22Rv1 (cell line): Measurements from ENCODE around the gene EDIL3.

Experiments used
- ZFX ChIP-seq: fragments of 450-650 bp; IDR thresholded peaks from 2 replicates; pipeline ENCODE4 v1.6.1; 2017; ENCODE audit warnings: antibody characterized with exemption, borderline replicate concordance
- TF ChIP-seq, protein P1 (sequence below): fragments of 450-650 bp; IDR thresholded peaks from 2 replicates; pipeline ENCODE4 v1.5.1; 2017; ENCODE audit warnings: mild to moderate bottlenecking

DNA sequence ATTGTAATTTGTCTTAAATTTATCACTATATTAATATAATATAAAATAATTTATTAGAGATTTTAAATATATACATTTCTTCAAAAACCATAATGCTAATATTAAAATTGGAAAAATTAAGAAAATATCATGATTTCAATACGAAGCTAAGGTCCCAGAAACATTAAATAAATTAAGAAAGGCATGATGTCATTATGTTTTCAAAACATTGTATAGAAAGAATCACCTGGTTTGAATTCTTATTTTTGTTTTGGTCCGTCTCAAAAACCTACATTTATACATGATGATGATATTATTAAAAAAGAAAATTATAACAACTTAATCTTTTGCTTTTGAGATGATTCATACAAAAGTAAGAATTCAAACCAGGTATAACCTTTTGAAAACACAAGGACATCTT lies 8.2 kb upstream of the EDIL3 start:
- TF ChIP-seq, protein P1, sequence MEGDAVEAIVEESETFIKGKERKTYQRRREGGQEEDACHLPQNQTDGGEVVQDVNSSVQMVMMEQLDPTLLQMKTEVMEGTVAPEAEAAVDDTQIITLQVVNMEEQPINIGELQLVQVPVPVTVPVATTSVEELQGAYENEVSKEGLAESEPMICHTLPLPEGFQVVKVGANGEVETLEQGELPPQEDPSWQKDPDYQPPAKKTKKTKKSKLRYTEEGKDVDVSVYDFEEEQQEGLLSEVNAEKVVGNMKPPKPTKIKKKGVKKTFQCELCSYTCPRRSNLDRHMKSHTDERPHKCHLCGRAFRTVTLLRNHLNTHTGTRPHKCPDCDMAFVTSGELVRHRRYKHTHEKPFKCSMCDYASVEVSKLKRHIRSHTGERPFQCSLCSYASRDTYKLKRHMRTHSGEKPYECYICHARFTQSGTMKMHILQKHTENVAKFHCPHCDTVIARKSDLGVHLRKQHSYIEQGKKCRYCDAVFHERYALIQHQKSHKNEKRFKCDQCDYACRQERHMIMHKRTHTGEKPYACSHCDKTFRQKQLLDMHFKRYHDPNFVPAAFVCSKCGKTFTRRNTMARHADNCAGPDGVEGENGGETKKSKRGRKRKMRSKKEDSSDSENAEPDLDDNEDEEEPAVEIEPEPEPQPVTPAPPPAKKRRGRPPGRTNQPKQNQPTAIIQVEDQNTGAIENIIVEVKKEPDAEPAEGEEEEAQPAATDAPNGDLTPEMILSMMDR: no peak
- TF ChIP-seq ZFX: no peak
